T-helper 1 cell treated with Interleukin-12 subunit alpha and Interleukin-12 subunit beta and Interleukin-4 antibody, amounts not matched to agents 30 μg/mL and 1 μg/mL, for 36 hours (primary cell): ENCODE results near the gene PCYT1A.
"Not testable (repeated sequence)": the region's sequence is repeated elsewhere in the genome, so short reads cannot be mapped to it uniquely, and the experiment has no call there.

Experiments used
- H3K27ac Mint-ChIP-seq: one replicate; pipeline ENCODE4 v1.8.0; 2021; ENCODE audit warnings: mild to moderate bottlenecking, mixed read lengths
- H3K27me3 Mint-ChIP-seq: one replicate; pipeline ENCODE4 v1.8.0; 2021; ENCODE audit warnings: low read depth, mixed read lengths
- H3K36me3 Mint-ChIP-seq: one replicate; pipeline ENCODE4 v1.8.0; 2021; ENCODE audit warnings: low read depth, mixed read lengths
- H3K4me1 Mint-ChIP-seq: one replicate; pipeline ENCODE4 v1.8.0; 2021; ENCODE audit warnings: low read depth, mixed read lengths
- H3K4me3 Mint-ChIP-seq: one replicate; pipeline ENCODE4 v1.8.0; 2021; ENCODE audit warnings: mild to moderate bottlenecking, moderate library complexity, mixed read lengths
- H3K9me3 Mint-ChIP-seq: one replicate; pipeline ENCODE4 v1.8.0; 2021; ENCODE audit warnings: mixed read lengths

The PCYT1A gene

DNA sequence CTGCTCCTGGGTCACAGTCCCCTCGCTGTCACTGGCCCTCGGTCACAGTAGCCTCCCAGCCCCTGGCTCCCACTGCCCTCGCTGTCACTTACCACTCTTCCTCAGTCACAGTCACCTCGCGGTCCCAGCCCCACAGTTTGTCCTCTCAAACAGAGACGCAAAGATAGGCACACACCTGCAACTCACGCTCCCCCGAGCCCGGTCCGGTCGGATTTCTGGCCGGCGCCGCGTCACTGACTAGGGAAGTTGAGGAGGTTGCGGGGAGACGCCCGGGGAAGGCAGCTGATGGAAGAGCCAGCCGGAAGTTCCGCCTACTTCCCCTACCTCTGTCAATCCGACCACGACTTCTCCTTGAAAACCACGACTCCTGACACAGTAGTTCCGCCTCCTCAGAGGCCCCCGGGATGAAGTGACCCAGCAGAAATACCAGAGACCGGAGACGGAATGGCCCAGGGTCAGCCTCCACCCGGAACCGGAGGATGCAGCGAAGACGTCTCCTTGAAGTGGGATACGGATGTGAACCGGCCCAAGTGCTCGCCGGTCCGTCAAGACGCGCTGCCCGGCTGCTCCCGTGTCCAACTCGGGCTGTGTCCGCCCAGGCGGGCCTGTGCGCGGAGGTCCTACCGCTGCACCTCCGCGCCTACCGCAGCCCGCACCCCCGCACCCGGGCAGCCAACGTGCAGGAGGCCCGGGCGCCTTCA lies at the start of gene PCYT1A:
Gene PCYT1A (minus strand): TSS at position 287 of the 701 bp plus-strand sequence. CDS start 17,195 bp downstream, outside the sequence.
- peak within 1 kb of the TSS; percentile 98 for H3K27ac Mint-ChIP-seq
- H3K27me3 Mint-ChIP-seq: no peaks in the 10 kb centered on the region
- peak within 1 kb of the TSS; percentile 100 for H3K4me3 Mint-ChIP-seq
- no peaks in the 10 kb centered on the region for H3K9me3 Mint-ChIP-seq
- H3K4me1 Mint-ChIP-seq: peaks cover 40% of the 10 kb centered on the region
- H3K36me3 Mint-ChIP-seq: peaks cover 15% of the 10 kb centered on the region

DNA sequence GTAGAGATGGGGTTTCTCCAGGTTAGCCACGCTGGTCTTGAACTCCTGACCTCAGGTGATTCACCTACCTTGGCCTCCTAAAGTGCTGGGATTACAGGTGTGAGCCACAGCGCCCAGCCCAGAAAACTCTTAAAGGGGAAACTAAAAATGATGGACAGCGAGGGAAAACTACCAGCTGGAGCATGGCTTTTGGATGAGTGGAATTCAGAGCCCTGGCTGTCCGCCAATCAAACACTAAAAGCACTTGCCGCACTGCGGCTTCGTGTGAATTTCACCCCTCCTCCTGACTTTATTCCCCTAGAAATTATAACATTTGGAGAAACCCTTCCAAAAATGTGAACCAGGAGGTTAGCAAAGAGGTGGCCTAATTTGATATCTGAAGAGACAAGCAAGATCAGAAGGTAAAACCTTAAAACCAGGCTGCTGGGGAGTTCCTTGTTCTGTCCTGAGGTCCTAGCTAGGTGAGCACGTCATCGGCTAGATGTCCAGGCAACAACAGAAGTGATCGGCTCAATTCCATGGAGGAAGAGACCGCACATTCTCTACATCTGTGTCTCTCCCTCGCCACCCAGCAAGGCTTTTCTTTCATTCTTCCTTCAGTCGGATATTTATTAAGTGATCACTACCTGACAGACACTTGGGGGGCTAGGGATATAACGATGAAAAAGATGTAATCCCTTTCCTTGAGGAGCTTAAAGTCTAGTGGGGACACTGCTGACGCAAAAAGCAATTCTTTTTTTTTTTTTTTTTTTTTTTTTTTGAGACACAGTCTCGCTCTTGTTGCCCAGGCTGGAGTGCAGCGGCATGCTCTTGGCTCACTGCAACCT lies 49.0 kb upstream of the PCYT1A start:
- Mint-ChIP-seq H3K36me3 (no peaks in the 10 kb centered on the region), H3K9me3 (no peaks in the 10 kb centered on the region), H3K4me3 (no peak overlapping the region), H3K4me1 (no peaks in the 10 kb centered on the region), H3K27ac (no peak overlapping the region), H3K27me3 (peaks cover 4% of the 10 kb centered on the region)

DNA sequence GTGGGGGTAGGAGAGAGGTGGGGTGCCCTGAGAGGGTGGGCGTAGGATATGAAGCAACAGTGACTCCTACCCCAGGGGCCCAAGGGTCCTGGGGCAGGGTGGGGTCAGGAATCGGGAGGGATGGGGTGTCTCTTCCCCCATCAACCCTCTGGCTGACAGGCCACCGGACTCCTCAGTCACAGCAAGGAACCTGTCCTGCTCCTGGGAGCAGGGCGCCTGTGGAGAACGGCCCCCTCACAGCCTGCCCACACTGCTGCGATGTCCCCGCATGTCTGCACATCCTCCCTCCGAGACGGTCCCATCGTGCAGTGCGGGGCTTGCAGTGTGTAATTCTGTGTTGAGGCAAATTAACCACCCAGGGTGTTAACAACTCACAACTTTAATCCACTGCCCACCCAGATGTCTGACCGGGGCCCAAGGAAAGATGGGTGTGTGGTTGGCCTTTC lies 48.0 kb upstream of the PCYT1A start:
- no peaks in the 10 kb centered on the region for H3K4me1 Mint-ChIP-seq
- H3K36me3 Mint-ChIP-seq: no peaks in the 10 kb centered on the region
- peaks cover 4% of the 10 kb centered on the region for H3K27me3 Mint-ChIP-seq
- no peak overlapping the region for H3K4me3 Mint-ChIP-seq
- H3K27ac Mint-ChIP-seq: no peak overlapping the region
- H3K9me3 Mint-ChIP-seq: no peaks in the 10 kb centered on the region

DNA sequence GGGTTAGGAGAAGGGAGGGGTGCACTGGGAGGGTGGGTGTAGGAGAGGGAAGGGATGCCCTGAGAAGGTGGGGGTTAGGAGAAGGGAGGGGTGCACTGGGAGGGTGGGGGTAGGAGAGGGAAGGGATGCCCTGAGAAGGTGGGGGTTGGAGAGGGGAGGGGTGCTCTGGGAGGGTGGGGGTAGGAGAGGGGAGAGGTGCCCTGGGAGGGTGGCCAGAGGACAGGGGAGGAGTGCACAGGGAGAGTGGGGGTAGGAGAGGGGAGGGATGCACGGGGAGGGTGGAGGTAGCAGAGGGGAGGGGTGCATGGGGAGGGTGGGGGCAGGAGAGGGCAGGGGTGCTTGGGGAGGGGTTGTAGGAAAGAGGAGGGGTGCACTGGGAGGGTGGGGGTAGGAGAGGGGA lies 47.5 kb upstream of the PCYT1A start:
- Mint-ChIP-seq H3K36me3 (no peaks in the 10 kb centered on the region), H3K4me1 (no peaks in the 10 kb centered on the region), H3K27me3 (peaks cover 9% of the 10 kb centered on the region), H3K9me3 (no peaks in the 10 kb centered on the region), H3K4me3 (no peak overlapping the region), H3K27ac (no peak overlapping the region)

DNA sequence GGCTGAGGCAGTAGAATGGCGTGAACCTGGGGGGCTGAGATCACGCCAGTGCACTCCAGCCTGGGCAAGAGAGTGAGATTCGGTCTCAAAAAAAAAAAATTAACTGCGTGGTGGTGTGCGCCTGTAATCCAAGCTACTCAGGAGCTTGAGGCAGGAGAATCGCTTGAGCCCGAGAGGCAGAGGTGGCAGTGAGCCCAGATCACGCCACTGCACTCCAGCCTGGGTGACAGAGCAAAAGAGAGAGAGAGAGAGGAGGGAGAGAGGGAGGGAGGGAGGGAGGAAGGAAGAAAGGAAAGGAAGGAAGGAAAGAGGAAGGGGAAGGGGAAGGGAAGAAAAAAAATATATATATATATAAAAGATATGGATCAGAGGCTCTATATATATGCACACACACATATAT lies 44.6 kb upstream of the PCYT1A start:
- H3K36me3 Mint-ChIP-seq: no peaks in the 10 kb centered on the region
- peaks cover 23% of the 10 kb centered on the region for H3K27me3 Mint-ChIP-seq
- H3K9me3 Mint-ChIP-seq: no peaks in the 10 kb centered on the region
- no peaks in the 10 kb centered on the region for H3K4me1 Mint-ChIP-seq
- H3K4me3 Mint-ChIP-seq: no peak overlapping the region
- no peak overlapping the region for H3K27ac Mint-ChIP-seq

DNA sequence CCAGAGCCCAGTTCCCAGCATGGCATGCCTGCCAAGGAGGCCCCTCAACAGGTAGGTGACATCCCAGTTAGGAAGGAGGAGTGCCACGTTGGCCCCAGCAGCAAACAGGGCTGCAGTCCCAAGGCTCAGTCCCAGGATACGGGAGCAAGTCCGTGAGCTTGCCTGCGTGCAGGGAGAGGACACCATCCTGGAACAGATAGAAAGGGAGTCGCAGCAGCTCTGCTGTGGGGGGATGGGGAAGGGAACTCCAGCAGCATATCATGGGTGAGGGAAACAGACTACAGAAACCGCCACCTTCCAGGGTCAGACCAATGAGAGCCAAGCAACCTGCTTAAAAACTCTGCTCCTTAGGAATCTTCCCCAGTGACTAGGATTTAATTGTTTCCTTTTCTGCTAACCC lies 39.9 kb upstream of the PCYT1A start:
- Mint-ChIP-seq H3K36me3 (no peaks in the 10 kb centered on the region), H3K4me1 (no peaks in the 10 kb centered on the region), H3K4me3 (no peak overlapping the region), H3K27ac (no peak overlapping the region), H3K27me3 (peaks cover 19% of the 10 kb centered on the region), H3K9me3 (no peaks in the 10 kb centered on the region)

DNA sequence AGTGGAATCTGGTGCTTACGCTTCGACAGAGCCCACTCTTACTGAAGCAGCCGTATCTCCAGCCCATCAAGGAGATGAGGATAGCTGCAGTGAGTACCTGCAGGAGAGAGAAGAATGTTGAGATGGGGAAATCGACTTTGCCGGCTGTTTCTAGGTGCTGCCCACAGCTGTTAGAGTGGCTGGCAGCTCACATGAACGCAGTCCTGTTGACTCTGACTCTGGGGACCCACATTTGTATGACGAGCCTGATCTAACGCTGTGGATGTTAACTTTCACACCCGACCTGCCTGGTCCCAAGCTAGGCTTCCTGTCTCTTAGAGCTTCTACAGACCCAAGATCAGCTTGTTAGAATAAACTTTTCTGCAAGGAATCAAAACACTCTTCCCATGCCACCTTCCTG lies 39.4 kb upstream of the PCYT1A start:
- H3K27me3 Mint-ChIP-seq: peaks cover 19% of the 10 kb centered on the region
- H3K4me3 Mint-ChIP-seq: no peak overlapping the region

DNA sequence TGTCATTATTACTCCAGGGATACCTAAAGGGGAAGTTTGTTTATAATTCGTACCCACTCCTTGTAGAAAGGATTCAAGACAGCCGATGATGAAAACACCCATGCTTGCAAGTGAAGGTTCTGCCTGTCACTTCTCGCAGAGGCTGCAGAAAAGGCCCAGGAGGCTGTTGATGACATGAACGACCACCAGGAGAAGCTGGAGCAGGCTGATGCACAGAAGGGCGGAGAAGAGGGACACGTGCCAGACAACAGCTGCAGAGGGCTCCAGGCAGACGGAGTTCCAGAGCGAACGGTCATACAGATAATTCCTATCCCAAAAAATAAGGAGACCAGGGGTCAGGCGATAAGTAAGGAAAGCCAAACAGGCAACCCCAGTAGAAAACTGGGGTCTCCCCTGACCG lies 36.2 kb upstream of the PCYT1A start:
- Mint-ChIP-seq H3K36me3 (no peaks in the 10 kb centered on the region), H3K27ac (no peak overlapping the region), H3K4me1 (peaks cover 7% of the 10 kb centered on the region), H3K27me3 (peaks cover 4% of the 10 kb centered on the region), H3K9me3 (no peaks in the 10 kb centered on the region), H3K4me3 (no peak overlapping the region)

More for the DNA sequence above, 39.4 kb upstream of the PCYT1A start:
- Mint-ChIP-seq H3K9me3 (no peaks in the 10 kb centered on the region), H3K27ac (no peak overlapping the region), H3K36me3 (no peaks in the 10 kb centered on the region), H3K4me1 (no peaks in the 10 kb centered on the region)

DNA sequence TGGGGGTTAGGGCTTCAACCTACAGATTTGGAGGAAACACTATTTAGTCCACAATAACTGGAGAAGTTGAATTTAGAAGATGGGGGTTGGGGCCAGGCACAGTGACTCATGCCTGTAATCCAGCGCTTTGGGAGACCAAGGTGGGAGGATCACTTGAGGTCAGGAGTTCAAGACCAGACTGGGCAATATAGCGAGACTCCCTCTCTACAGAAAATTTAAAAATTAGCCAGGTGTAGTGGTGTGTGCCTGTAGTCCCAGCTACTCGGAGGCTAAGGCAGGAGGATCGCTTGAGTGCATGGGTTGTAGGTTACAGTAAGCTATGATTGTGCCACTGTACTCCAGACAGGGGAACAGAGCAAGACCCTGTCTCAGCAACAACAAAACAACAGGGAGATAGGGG lies 35.5 kb upstream of the PCYT1A start:
- Mint-ChIP-seq H3K36me3 (no peaks in the 10 kb centered on the region), H3K27me3 (peaks cover 4% of the 10 kb centered on the region), H3K27ac (no peak overlapping the region), H3K4me3 (no peak overlapping the region), H3K4me1 (peaks cover 7% of the 10 kb centered on the region), H3K9me3 (no peaks in the 10 kb centered on the region)

DNA sequence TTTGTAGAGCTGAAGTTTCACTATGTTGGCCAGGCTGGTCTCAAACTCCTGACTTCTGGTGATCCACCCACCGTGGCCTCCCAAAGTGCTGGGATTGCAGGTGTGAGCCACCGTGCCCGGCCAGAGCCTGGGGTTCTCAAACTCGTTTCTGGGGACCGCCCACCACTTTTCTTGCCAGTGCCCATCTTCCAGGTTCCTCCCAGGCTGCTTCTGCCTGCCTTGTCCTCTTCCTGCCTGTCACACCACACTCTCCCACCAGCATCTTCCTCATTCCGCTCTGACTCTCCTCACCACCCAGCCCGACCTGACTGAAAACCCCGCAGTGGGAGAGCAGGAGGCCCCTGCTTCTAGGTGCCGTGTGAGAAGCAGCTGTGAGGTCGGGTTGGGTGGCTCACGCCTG lies 33.6 kb upstream of the PCYT1A start:
- H3K9me3 Mint-ChIP-seq: no peaks in the 10 kb centered on the region
- peaks cover 15% of the 10 kb centered on the region for H3K4me1 Mint-ChIP-seq
- H3K27ac Mint-ChIP-seq: no peak overlapping the region
- no peaks in the 10 kb centered on the region for H3K27me3 Mint-ChIP-seq
- H3K36me3 Mint-ChIP-seq: no peaks in the 10 kb centered on the region
- no peak overlapping the region for H3K4me3 Mint-ChIP-seq

DNA sequence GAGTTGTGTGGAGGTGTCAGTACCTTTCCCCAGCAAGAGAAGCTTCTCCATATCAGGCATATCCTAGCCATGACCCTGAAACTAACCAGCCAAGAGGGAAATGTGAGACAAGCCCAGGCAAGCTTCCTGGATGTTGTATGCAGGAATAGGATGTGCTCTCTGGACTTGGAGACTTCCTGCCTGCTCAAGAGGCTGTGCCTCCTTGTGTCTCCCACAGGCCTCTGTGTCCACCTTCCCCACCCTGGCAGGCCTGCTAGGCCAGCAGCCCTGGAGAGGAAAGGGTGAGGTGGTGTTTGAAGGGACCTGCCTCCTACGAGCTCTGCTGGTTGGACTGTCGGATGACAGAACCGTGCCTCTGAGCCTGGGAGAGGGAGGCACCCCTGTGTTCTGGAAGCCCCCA lies 32.6 kb upstream of the PCYT1A start:
- Mint-ChIP-seq H3K27ac (no peak overlapping the region), H3K36me3 (no peaks in the 10 kb centered on the region), H3K4me3 (no peak overlapping the region)

DNA sequence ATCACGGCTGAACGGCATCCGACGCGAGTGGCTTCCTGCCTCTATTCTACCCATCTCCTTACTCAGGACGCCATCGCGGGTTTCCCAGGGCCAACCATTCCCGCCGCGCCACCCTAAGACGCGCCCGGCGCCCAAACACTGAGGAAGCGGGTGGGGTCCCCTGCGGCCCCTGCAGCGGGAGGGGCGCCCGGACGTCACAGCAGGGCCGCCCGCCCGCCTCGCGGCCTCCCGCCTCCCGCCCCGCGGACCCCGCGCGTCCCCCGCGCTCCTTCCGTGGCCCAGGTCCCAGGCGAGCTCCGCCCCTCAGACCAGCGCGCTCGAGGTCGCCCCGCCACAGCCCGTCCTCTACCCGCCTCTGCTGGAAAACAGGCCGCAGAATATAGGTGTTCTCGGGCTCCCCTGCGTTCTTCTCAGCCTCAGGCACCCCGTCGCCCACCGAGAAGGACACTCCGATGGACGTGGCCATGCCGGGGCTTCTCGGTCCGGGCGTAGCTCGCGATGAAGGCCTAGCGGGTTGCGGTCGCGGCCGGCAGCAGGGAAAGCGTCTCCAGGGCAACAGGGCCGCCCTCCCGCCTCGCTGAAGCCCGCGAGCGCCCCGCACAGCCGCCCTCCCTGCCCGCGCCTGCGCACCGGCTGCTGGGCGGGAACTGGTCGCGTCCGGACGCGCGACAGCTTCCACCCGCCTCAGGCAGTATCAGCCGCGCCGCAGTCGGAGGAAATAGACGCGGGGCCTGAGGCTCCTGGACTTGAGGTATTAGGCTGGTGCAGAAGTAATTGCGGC lies 30.4 kb upstream of the PCYT1A start, which contains the start of gene DYNLT2B:
Gene DYNLT2B (minus strand): TSS at position 554 of the 781 bp plus-strand sequence. CDS start 88 bp downstream, at position 466.
- Mint-ChIP-seq H3K27ac (peak within 1 kb of the TSS; percentile 98), H3K4me3 (peak within 1 kb of the TSS; percentile 92), H3K36me3 (peaks cover 4% of the 10 kb centered on the region), H3K4me1 (peaks cover 15% of the 10 kb centered on the region), H3K27me3 (no peaks in the 10 kb centered on the region), H3K9me3 (no peaks in the 10 kb centered on the region)

More for the DNA sequence above, 32.6 kb upstream of the PCYT1A start:
- H3K27me3 Mint-ChIP-seq: no peaks in the 10 kb centered on the region
- peaks cover 15% of the 10 kb centered on the region for H3K4me1 Mint-ChIP-seq
- H3K9me3 Mint-ChIP-seq: no peaks in the 10 kb centered on the region

DNA sequence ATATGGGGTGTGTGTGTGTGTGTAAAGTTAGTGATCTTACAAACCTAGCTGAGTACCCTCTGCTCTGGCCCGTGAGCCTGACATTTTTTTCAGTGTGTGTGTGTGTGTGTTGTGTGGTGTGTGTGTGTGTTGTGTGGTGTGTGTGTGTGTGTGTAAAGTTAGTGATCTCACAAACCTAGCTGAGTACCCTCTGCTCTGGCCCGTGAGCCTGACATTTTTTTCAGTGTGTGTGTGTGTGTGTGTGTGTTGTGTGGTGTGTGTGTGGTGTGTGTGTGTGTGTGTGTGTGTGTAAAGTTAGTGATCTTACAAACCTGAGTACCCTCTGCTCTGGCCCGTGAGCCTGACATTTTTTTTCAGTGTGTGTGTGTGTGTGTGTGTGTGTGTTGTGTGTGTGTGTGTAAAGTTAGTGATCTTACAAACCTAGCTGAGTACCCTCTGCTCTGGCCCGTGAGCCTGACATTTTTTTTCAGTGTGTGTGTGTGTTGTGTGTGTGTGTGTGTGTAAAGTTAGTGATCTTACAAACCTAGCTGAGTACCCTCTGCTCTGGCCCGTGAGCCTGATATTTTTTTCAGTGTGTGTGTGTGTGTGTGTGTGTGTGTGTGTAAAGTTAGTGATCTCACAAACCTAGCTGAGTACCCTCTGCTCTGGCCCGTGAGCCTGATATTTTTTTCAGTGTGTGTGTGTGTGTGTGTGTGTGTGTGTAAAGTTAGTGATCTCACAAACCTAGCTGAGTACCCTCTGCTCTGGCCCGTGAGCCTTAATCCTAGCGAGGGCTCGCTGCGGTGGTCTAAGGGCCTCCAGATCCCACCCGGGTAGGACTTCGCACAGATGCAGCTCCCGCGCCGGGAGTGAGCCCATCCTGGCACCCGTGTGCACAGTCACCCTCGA lies 29.5 kb upstream of the PCYT1A start:
- peaks cover 15% of the 10 kb centered on the region for H3K4me1 Mint-ChIP-seq
- not testable (repeated sequence) for H3K27me3 Mint-ChIP-seq, H3K36me3 Mint-ChIP-seq, H3K9me3 Mint-ChIP-seq
- H3K27ac Mint-ChIP-seq: peak overlapping the region; percentile 91
- H3K4me3 Mint-ChIP-seq: peak overlapping the region; percentile 92

DNA sequence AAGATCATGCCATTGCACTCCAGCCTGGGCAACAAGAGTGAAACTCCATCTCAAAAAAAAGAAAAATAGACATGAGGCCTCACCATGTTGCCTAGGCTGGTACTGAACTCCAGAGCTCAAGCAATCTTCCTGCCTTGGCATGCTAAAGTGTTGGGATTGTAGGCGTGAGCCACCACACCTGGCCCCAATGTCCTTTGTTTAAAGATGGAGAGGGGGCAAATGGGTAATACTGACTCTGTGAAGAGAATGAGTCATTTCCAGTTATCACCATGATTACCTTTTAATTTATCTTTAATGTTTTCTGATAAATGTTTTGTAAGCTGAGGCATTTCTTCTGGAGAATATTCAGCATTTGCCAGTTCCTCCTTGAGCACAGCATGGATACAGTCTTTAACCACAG lies 28.3 kb upstream of the PCYT1A start:
- no peaks in the 10 kb centered on the region for H3K27me3 Mint-ChIP-seq
- H3K4me1 Mint-ChIP-seq: peaks cover 12% of the 10 kb centered on the region
- no peaks in the 10 kb centered on the region for H3K9me3 Mint-ChIP-seq
- H3K36me3 Mint-ChIP-seq: peaks cover 6% of the 10 kb centered on the region
- no peak overlapping the region for H3K27ac Mint-ChIP-seq
- H3K4me3 Mint-ChIP-seq: no peak overlapping the region
